Activated CD8-positive, alpha-beta memory T cell treated with anti-CD3 and anti-CD28 coated beads for 4 hours (primary cell): ENCODE data around the gene MSH3.
"Not testable (repeated sequence)": the region's sequence is repeated elsewhere in the genome, so short reads cannot be mapped to it uniquely, and the experiment has no call there.

ENCODE experiments used
- DNase-seq, 2 donors: peaks; one replicate each; pipeline ENCODE4 v3.0.0-alpha.2; 2020; ENCODE audit warnings: low read depth in 2 of 2

MSH3 gene

GRCh38 chr5:80796846-80797245 lies 142.4 kb downstream of the MSH3 start:
- no peak for DNase-seq

- DNase-seq, result no peak
Observed at GRCh38 chr5:80797428-80798024, 143.1 kb downstream of the MSH3 start.

- no peak for DNase-seq
Observed at GRCh38 chr5:80798166-80798565, 143.7 kb downstream of the MSH3 start.

DNA sequence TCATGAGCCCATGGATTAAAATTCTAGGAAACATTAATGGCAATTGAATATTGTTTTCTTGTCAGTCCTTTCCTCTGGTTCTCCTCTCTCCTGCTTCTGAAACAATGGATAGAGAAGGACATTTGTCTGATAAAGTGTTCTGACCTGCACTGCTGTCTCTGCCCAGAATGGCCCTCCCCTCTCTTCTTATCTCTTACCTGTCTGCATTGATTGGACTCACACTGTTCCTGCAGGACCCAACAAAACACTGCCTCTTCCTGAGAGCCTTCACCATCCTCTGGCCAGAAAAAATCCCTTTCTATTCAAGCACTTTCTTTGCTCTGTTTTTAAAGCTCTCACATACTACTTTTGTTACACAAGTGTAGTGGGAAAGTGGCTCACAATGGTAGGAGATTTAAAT lies 144.2 kb downstream of the MSH3 start:
- DNase-seq, result no peak

- no peak for DNase-seq
Observed at GRCh38 chr5:80799041-80799440, 144.6 kb downstream of the MSH3 start.

- DNase-seq, result no peak
Observed at GRCh38 chr5:80799573-80799972, 145.1 kb downstream of the MSH3 start.

- no peak for DNase-seq
Observed at GRCh38 chr5:80804332-80804731, 149.9 kb downstream of the MSH3 start.

- DNase-seq, result no peak
Observed at GRCh38 chr5:80805038-80805437, 150.6 kb downstream of the MSH3 start.

GRCh38 chr5:80806929-80807328 lies 152.5 kb downstream of the MSH3 start:
- no peak for DNase-seq

DNA sequence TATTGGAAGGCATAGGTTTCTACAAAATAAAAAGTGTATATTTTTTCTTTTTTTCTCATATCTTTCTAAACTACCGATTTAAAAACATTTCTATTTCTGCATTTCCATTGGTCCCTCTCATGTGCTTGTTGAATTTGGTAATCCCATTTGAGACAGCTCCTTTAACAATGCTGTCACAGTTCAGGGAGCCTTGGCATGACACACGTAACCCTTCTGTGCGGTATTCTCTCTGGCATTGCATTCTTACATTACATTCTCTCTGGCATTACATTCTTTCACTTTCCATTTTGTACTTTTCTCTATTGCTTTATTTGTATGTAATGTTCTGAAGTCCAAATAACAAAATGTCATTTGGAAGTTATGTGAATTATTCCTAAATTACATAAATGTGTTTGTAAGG lies 155.0 kb downstream of the MSH3 start:
- no peak for DNase-seq

DNA sequence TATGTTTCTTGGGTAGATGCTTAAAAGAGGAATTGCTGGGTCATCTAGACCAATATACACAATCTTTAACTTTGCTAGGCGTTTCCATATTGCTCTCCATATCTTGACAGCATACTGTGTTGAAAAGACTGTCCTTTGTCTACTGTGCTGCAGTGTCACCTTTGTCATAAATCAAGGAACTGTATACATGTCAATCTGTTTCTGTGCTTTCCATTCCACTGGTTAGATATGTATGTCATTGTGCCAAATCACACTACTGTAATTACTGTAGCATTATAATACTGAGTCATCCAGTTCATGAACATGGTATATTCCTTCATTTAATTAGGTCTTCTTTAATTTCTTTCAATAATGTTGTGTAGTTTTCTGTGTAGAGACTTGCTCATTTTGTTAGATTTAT lies 156.0 kb downstream of the MSH3 start:
- DNase-seq, result no peak

DNA sequence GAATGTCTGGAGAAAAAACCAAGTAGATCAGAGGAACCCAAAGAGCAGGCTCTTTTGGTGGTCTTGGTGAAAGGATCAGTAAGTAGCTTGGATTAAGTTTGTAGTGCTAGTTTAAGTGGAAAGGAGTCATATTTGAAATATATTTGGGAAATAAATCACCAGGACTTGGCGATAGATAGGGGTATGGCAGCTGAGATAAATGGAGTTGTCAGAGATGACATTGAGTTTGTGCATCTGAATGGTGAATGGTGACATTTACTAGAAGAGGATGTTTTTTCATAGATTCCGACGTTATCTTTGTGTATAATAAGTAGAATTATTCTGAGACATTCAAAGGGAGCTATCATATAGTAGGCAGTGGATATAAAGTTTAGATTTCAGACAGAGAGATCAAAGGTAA lies 162.1 kb downstream of the MSH3 start:
- no peak for DNase-seq

GRCh38 chr5:80820685-80821084 lies 166.2 kb downstream of the MSH3 start:
- DNase-seq, result no peak

- no peak for DNase-seq
Observed at GRCh38 chr5:80822640-80823039, 168.2 kb downstream of the MSH3 start.

- DNase-seq, result not testable (repeated sequence)
Observed at GRCh38 chr5:80824159-80824558, 169.7 kb downstream of the MSH3 start.

DNA sequence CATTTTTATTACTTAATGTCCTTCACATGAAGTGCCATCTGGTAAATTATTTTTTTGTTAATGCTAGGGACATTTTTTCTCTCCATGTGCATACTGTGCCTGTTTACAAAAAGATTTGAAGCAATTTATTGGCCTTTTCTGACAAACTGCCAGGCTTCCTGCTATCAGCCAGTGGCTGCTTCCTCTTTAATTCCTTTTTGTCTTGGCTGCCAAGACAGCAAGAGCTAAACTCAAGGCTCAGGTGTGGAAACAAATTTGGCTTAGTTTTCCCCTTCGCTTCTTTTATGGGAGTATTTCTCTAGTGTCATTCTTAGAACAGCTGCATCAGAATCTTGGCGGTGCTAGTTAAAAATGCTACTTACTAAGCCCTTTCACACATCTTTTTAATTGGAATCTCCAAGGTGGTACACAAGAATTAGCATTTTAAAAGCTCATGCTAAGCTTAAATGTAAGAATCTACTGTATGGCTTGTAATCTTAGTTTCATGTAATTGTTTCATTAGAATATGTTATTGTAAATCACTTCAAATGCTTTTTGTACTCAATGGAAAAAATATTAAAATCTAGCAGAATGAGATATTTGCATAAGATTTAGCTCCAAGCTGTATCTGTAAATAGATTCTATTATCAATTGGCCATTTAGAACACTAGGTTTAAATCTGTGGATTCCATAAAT lies 171.5 kb downstream of the MSH3 start:
- no peak for DNase-seq

DNA sequence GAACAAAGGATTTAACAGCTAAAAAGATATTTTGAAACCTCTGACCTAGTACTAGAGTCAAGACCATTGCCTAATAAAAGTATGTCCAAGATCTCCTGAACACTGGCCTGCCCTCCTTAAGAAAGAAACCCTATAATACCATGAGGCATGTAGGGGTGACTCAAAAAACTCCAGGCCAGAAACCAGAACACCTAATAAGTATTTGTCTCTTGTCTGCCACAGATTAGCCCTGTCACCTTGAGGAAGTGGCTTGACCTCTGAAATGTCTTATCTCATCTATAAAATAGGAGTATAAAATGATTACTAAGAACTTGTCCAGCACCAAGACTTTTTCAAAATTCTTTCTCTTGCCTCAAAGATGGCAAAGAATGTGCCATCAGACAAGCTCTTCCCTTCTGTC lies 180.3 kb downstream of the MSH3 start:
- DNase-seq, result no peak

- no peak for DNase-seq
Observed at GRCh38 chr5:80835128-80835527, 180.7 kb downstream of the MSH3 start.

GRCh38 chr5:80837679-80838078 lies 183.2 kb downstream of the MSH3 start:
- DNase-seq, result no peak

GRCh38 chr5:80841026-80841797 lies 186.8 kb downstream of the MSH3 start:
- not testable (repeated sequence) for DNase-seq

GRCh38 chr5:80846422-80846821 lies 192.0 kb downstream of the MSH3 start:
- DNase-seq, result not testable (repeated sequence)

GRCh38 chr5:80850168-80850567 lies 195.7 kb downstream of the MSH3 start:
- not testable (repeated sequence) for DNase-seq
